ENCODE measurements around the gene DNAH11.
"Not testable (repeated sequence)": the region's sequence is repeated elsewhere in the genome, so short reads cannot be mapped to it uniquely, and the experiment has no call there.

DNAH11 gene

DNA sequence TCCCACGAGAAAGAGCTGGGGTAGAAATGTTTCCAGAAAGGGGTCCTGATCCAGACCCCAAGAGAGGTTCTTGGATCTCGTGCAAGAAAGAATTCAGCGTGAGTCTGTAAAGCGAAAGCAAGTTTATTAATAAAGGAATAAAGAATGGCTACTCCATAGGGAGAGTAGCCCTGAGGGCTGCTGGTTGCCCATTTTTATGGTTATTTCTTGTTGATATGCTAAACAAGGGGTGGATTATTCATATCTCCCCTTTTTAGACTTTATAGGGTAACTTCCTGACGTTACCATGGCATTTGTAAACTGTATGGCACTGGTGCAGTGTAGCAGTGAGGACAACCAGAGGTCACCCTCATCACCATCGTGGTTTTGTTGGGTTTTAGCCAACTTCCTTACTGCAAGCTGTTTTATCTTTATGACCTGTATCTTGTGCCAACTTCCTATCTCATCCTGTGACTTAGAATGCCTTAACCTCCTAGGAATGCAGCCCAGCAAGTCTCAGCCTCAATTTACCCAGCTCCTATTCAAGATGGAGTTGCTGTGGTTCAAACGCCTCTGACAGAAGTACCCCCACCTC lies 322.9 kb downstream of the DNAH11 start:
- not testable (repeated sequence) for H2BK5ac ChIP-seq (ENCODE audit: low read depth, low read length, poor library complexity); H3K4me1 ChIP-seq (ENCODE audit: control insufficient read depth in 1 of 2, insufficient read depth in 2 of 2, low read length in 2 of 2); H3K9me3 ChIP-seq (ENCODE audit: insufficient read depth, low read depth, low read length); H4K12ac ChIP-seq (ENCODE audit: low read depth, low read length); H3K27ac ChIP-seq (ENCODE audit: low read depth, low read length); H2BK120ac ChIP-seq (ENCODE audit: insufficient read depth, low read length, poor library complexity); H4K91ac ChIP-seq (ENCODE audit: low read depth, low read length); H2BK12ac ChIP-seq (ENCODE audit: low read length); DNase-seq; H3K27me3 ChIP-seq (ENCODE audit: insufficient read depth, low read length); H3K18ac ChIP-seq (ENCODE audit: low read length); H3K4me2 ChIP-seq (ENCODE audit: low read length); H3K79me1 ChIP-seq (ENCODE audit: low read length); H4K8ac ChIP-seq (ENCODE audit: low read depth, low read length); H3K14ac ChIP-seq (ENCODE audit: low read length); H2AK5ac ChIP-seq (ENCODE audit: low read length); H3K79me2 ChIP-seq (ENCODE audit: control insufficient read depth, insufficient read depth, low read length, poor library complexity); H3K4ac ChIP-seq (ENCODE audit: low read depth, low read length); H3K23ac ChIP-seq (ENCODE audit: low read length); H3K36me3 ChIP-seq (ENCODE audit: control insufficient read depth in 1 of 2, insufficient read depth in 2 of 2, low read length in 2 of 2); H2AFZ ChIP-seq (ENCODE audit: insufficient read depth, low read length, poor library complexity); H3K4me3 ChIP-seq (ENCODE audit: low read depth, low read length); H3K9ac ChIP-seq (ENCODE audit: low read length)
- WGBS (ENCODE audit: extremely low coverage, insufficient coverage, insufficient read length), result no CpG with 5 or more reads among the region's 7 CpGs

DNA sequence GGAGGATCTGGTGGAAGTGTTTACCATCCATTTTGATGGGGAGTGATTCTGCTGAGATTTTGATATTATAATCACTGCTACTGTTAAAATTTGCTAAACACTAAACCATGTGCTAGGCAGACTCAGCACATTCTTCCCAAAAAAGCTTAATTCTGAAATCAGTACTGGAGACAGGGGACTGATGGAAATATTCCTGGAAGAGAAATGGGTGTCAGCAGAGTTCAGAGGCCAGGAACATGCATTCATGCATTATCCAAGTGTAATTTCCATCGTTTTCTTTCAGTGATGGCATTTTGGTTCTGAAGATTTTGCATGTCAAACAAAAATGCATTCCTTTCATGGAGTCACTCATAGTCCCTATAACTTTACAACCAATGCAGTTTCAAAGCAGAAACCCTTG lies 323.9 kb downstream of the DNAH11 start:
- Histone ChIP-seq H3K4ac (ENCODE audit: low read depth, low read length) (no peak overlapping the region), H3K4me2 (ENCODE audit: low read length) (no peak overlapping the region), H2BK5ac (ENCODE audit: low read depth, low read length, poor library complexity) (no peak overlapping the region), H2BK120ac (ENCODE audit: insufficient read depth, low read length, poor library complexity) (no peak overlapping the region), H3K79me2 (ENCODE audit: control insufficient read depth, insufficient read depth, low read length, poor library complexity) (no peaks in the 10 kb centered on the region), H3K9me3 (ENCODE audit: insufficient read depth, low read depth, low read length) (peaks cover under 1% of the 10 kb centered on the region), H3K4me3 (ENCODE audit: low read depth, low read length) (no peak overlapping the region), H3K18ac (ENCODE audit: low read length) (no peak overlapping the region), H4K8ac (ENCODE audit: low read depth, low read length) (no peak overlapping the region), H3K27ac (ENCODE audit: low read depth, low read length) (no peak overlapping the region), H2AFZ (ENCODE audit: insufficient read depth, low read length, poor library complexity) (no peak overlapping the region), H3K14ac (ENCODE audit: low read length) (no peak overlapping the region), H3K9ac (ENCODE audit: low read length) (no peak overlapping the region), H3K36me3 (ENCODE audit: control insufficient read depth in 1 of 2, insufficient read depth in 2 of 2, low read length in 2 of 2) (no peaks in the 10 kb centered on the region), H3K4me1 (ENCODE audit: control insufficient read depth in 1 of 2, insufficient read depth in 2 of 2, low read length in 2 of 2) (no peaks in the 10 kb centered on the region), H3K79me1 (ENCODE audit: low read length) (no peaks in the 10 kb centered on the region), H4K91ac (ENCODE audit: low read depth, low read length) (no peak overlapping the region), H3K23ac (ENCODE audit: low read length) (no peak overlapping the region), H3K27me3 (ENCODE audit: insufficient read depth, low read length) (no peaks in the 10 kb centered on the region), H2BK12ac (ENCODE audit: low read length) (no peak overlapping the region), H2AK5ac (ENCODE audit: low read length) (no peak overlapping the region), H4K12ac (ENCODE audit: low read depth, low read length) (no peak overlapping the region)
- DNase-seq, result no peak
- WGBS (ENCODE audit: extremely low coverage, insufficient coverage, insufficient read length), result no CpG with 5 or more reads among the region's 1 CpG

DNA sequence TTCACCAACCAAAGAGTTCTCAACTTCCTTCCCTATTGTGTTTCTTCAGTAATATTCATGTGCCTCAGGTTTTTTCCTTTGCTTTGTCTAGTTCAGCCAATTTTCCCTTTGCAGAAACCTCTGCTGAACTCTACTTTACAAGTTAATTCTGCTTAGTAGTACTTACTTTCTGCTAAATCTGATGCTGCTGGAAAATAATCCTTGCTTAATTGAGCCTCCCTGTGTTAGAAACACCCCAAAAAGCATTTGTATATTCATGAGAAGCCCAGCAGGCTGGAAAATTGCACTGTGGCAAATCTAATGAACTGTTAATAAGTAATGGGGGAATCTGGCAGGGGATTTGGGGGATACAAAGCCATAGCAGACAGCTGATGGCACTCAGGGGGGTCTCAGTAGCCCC lies 324.4 kb downstream of the DNAH11 start:
- H3K27me3 ChIP-seq (ENCODE audit: insufficient read depth, low read length), result no peaks in the 10 kb centered on the region
- no peak overlapping the region for H3K4ac ChIP-seq (ENCODE audit: low read depth, low read length)
- H3K79me2 ChIP-seq (ENCODE audit: control insufficient read depth, insufficient read depth, low read length, poor library complexity), result no peaks in the 10 kb centered on the region
- no peak overlapping the region for H2BK5ac ChIP-seq (ENCODE audit: low read depth, low read length, poor library complexity)
- no peak overlapping the region for H3K14ac ChIP-seq (ENCODE audit: low read length)
- no peak for DNase-seq
- H3K4me3 ChIP-seq (ENCODE audit: low read depth, low read length), result no peak overlapping the region
- no peak overlapping the region for H4K91ac ChIP-seq (ENCODE audit: low read depth, low read length)
- no peak overlapping the region for H3K4me2 ChIP-seq (ENCODE audit: low read length)
- no peak overlapping the region for H4K8ac ChIP-seq (ENCODE audit: low read depth, low read length)
- no peak overlapping the region for H3K23ac ChIP-seq (ENCODE audit: low read length)
- H2BK12ac ChIP-seq (ENCODE audit: low read length), result no peak overlapping the region
- H2AK5ac ChIP-seq (ENCODE audit: low read length), result no peak overlapping the region
- no peak overlapping the region for H3K9ac ChIP-seq (ENCODE audit: low read length)
- H2BK120ac ChIP-seq (ENCODE audit: insufficient read depth, low read length, poor library complexity), result no peak overlapping the region
- H3K79me1 ChIP-seq (ENCODE audit: low read length), result no peaks in the 10 kb centered on the region
- H3K27ac ChIP-seq (ENCODE audit: low read depth, low read length), result no peak overlapping the region
- H3K9me3 ChIP-seq (ENCODE audit: insufficient read depth, low read depth, low read length), result no peaks in the 10 kb centered on the region
- no peaks in the 10 kb centered on the region for H3K4me1 ChIP-seq (ENCODE audit: control insufficient read depth in 1 of 2, insufficient read depth in 2 of 2, low read length in 2 of 2)
- H3K36me3 ChIP-seq (ENCODE audit: control insufficient read depth in 1 of 2, insufficient read depth in 2 of 2, low read length in 2 of 2), result no peaks in the 10 kb centered on the region
- H3K18ac ChIP-seq (ENCODE audit: low read length), result no peak overlapping the region
- H2AFZ ChIP-seq (ENCODE audit: insufficient read depth, low read length, poor library complexity), result no peak overlapping the region
- no peak overlapping the region for H4K12ac ChIP-seq (ENCODE audit: low read depth, low read length)

DNA sequence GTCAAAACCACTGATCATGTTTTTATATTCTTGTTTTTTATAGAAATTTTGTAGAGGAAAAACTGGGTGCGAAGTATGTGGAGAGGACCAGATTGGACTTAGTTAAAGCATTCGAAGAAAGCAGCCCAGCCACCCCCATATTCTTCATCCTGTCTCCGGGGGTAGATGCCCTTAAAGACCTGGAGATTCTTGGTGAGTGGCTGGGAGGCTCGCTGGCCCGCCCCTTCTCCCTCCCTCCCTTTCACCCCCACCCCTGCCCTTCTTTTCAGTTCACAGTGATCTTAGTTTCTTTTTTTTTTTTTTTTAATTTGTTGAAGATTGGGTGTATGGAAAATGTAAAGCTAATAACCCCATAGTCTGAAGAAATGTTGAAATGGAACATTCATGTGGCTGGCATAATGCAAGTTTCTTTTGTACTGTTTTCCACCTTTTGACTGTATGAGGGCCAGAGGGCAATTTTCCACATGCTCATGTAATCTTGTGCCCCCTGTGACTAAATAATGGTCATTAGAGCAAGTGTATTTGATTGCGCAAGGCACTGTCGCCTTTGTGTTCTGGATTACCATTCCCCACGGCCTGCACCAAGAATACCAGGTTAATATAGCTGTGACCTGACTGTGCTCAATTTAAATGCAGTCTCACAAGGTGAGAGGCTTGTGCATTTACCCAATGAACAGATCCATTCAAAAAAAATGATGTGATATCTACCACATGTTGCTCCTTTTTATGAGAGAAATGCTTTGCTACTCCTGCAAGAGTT lies 325.2 kb downstream of the DNAH11 start:
- H3K4me3 ChIP-seq (ENCODE audit: low read depth, low read length), result no peak overlapping the region
- H3K27ac ChIP-seq (ENCODE audit: low read depth, low read length), result no peak overlapping the region
- H3K14ac ChIP-seq (ENCODE audit: low read length), result no peak overlapping the region
- no peak overlapping the region for H2BK120ac ChIP-seq (ENCODE audit: insufficient read depth, low read length, poor library complexity)
- H2AFZ ChIP-seq (ENCODE audit: insufficient read depth, low read length, poor library complexity), result no peak overlapping the region
- no peak overlapping the region for H3K9ac ChIP-seq (ENCODE audit: low read length)
- H3K23ac ChIP-seq (ENCODE audit: low read length), result no peak overlapping the region
- no peaks in the 10 kb centered on the region for H3K27me3 ChIP-seq (ENCODE audit: insufficient read depth, low read length)
- H3K4me2 ChIP-seq (ENCODE audit: low read length), result no peak overlapping the region
- H3K36me3 ChIP-seq (ENCODE audit: control insufficient read depth in 1 of 2, insufficient read depth in 2 of 2, low read length in 2 of 2), result no peaks in the 10 kb centered on the region
- no peak for DNase-seq
- H3K9me3 ChIP-seq (ENCODE audit: insufficient read depth, low read depth, low read length), result no peaks in the 10 kb centered on the region
- H3K4ac ChIP-seq (ENCODE audit: low read depth, low read length), result no peak overlapping the region
- H4K91ac ChIP-seq (ENCODE audit: low read depth, low read length), result no peak overlapping the region
- no peaks in the 10 kb centered on the region for H3K4me1 ChIP-seq (ENCODE audit: control insufficient read depth in 1 of 2, insufficient read depth in 2 of 2, low read length in 2 of 2)
- H3K18ac ChIP-seq (ENCODE audit: low read length), result no peak overlapping the region
- no peak overlapping the region for H2BK12ac ChIP-seq (ENCODE audit: low read length)
- no peaks in the 10 kb centered on the region for H3K79me1 ChIP-seq (ENCODE audit: low read length)
- no CpG with 5 or more reads among the region's 8 CpGs for WGBS (ENCODE audit: extremely low coverage, insufficient coverage, insufficient read length)
- H4K8ac ChIP-seq (ENCODE audit: low read depth, low read length), result no peak overlapping the region
- no peak overlapping the region for H2AK5ac ChIP-seq (ENCODE audit: low read length)
- no peak overlapping the region for H2BK5ac ChIP-seq (ENCODE audit: low read depth, low read length, poor library complexity)
- no peaks in the 10 kb centered on the region for H3K79me2 ChIP-seq (ENCODE audit: control insufficient read depth, insufficient read depth, low read length, poor library complexity)
- no peak overlapping the region for H4K12ac ChIP-seq (ENCODE audit: low read depth, low read length)

Measured in trophoblast cell (in vitro differentiated cells and primary cell).